Tibial nerve (tissue), 4 donors: Measurements from ENCODE around the gene OR6C4. TPM values are rescaled to one million over a fixed set of nuclear protein-coding genes. Genes with fewer than 3 reads are reported as not detected.
"Not testable (repeated sequence)": the region's sequence is repeated elsewhere in the genome, so short reads cannot be mapped to it uniquely, and the experiment has no call there.

Source experiments
- DNase-seq, 2 donors: peaks; one replicate each; pipeline ENCODE4 v3.0.0-alpha.2; 2019; ENCODE audit warnings: low spot score in 2 of 2
- H3K27ac ChIP-seq, 4 donors: fragments of 200-600 bp; sonication (generic) in 3 of 4; one replicate each; pipeline ENCODE4 v1.5.1; 2017 to 2019; ENCODE audit warnings: mild to moderate bottlenecking in 1 of 4
- H3K27me3 ChIP-seq, 2 donors: fragments of 200-600 bp; sonication (generic) in 1 of 2; one replicate each; pipeline versions ENCODE4 v1.5.1 to v1.6.0; 2017 to 2019
- H3K36me3 ChIP-seq, 3 donors: fragments of 200-600 bp; sonication (generic); one replicate each; pipeline ENCODE4 v1.5.1; 2018 to 2019
- H3K4me1 ChIP-seq, 4 donors: fragments of 200-600 bp; sonication (generic) in 3 of 4; one replicate each; pipeline ENCODE4 v1.5.1; 2017 to 2019
- H3K4me3 ChIP-seq, 4 donors: fragments of 200-600 bp; sonication (generic) in 3 of 4; one replicate each; pipeline ENCODE4 v1.5.1; 2017 to 2019; ENCODE audit warnings: mild to moderate bottlenecking in 1 of 4, moderate library complexity in 1 of 4
- H3K9me3 ChIP-seq, 4 donors: fragments of 200-600 bp; sonication (generic) in 3 of 4; one replicate each; pipeline ENCODE4 v1.5.1; 2017 to 2019
- EP300 ChIP-seq, 2 donors: sonication (generic); formaldehyde crosslinking; IDR thresholded peaks; one replicate each; pipeline ENCODE4 v1.6.1; 2017; ENCODE audit warnings: antibody characterized with exemption in 2 of 2, mild to moderate bottlenecking in 1 of 2
- POLR2A ChIP-seq, 2 donors: fragments of 450-650 bp; IDR thresholded peaks; one replicate each; pipeline ENCODE4 v1.6.1; 2017; ENCODE audit warnings: antibody characterized with exemption in 2 of 2, mild to moderate bottlenecking in 2 of 2, moderate library complexity in 2 of 2
- WGBS, 2 donors: methylation state at CpG; one replicate each; pipeline ENCODE4 v1.1.5; 2018; 5-methylcytosine and 5-hydroxymethylcytosine counted together
- total RNA-seq, 4 donors: library from RNA; depleted of rRNA; stranded (reverse); fragments of >200 nt; gene quantifications; one replicate each; pipeline ENCODE4 v1.1.0, GENCODE V29; 2016
- TF ChIP-seq, protein P1 (sequence below), 5 experiments: fragments of 200-600 bp in 3 of 5; fragments of 450-650 bp in 2 of 5; sonication (generic) in 3 of 5; IDR thresholded peaks; one replicate each; pipeline ENCODE4 v1.5.1; 2016 to 2019; ENCODE audit warnings: antibody characterized with exemption in 5 of 5, mild to moderate bottlenecking in 3 of 5, moderate library complexity in 2 of 5

OR6C4 gene
- total RNA-seq, 4 donors from 2014 or later = not detected

DNA sequence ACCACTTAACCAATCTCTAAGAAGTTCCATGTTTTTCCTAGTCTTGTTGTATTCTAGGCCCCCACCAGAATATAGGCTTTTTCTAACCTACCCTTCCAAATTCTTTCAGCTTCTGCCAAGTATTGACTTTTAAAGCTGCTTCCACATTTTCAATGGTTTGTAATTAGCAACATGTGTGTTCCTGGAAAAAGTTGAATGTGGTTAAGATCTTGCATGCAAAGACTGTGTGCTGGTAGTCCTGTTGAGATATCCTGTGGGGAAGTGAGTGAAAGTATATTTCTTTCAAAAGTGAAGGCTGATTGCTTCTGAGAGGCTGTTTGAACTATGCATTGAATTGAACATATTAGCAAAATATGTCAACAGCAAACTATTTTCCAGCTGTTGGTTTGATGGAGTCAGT is 646 bp upstream of the OR6C4 start:
- TF ChIP-seq, protein P1, sequence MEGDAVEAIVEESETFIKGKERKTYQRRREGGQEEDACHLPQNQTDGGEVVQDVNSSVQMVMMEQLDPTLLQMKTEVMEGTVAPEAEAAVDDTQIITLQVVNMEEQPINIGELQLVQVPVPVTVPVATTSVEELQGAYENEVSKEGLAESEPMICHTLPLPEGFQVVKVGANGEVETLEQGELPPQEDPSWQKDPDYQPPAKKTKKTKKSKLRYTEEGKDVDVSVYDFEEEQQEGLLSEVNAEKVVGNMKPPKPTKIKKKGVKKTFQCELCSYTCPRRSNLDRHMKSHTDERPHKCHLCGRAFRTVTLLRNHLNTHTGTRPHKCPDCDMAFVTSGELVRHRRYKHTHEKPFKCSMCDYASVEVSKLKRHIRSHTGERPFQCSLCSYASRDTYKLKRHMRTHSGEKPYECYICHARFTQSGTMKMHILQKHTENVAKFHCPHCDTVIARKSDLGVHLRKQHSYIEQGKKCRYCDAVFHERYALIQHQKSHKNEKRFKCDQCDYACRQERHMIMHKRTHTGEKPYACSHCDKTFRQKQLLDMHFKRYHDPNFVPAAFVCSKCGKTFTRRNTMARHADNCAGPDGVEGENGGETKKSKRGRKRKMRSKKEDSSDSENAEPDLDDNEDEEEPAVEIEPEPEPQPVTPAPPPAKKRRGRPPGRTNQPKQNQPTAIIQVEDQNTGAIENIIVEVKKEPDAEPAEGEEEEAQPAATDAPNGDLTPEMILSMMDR (IDR thresholded peaks at IDR 0.05) = no peak
- peaks cover 0 to 15% (median 0%) of the 10 kb centered on the region in 4 donors for H3K9me3 ChIP-seq
- no peak overlapping the region for H3K4me3 ChIP-seq
- H3K36me3 ChIP-seq = no peaks in the 10 kb centered on the region
- H3K27ac ChIP-seq = no peak overlapping the region
- H3K4me1 ChIP-seq = no peaks in the 10 kb centered on the region
- no peaks in the 10 kb centered on the region for H3K27me3 ChIP-seq
- no peak for DNase-seq

DNA sequence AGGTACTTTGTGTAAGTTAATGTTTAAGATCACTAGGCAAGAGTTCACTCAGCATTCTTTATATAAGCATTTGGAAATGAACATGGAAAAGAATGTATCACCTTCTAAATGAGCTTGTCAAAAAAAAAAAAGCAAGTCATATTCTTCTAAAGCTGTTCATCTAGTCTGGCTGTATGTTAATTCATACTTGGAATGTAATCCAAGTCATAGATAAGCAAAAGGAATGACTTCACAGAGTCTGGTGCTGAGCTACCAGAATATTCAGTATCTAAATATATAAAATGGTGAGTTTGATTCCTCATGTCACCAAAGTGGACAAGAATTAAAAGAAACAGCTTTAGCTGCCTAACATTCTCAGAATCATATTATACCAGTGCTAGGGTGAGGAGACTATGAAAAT is 4.9 kb downstream of the OR6C4 start:
- no peak for DNase-seq
- Histone ChIP-seq H3K27ac (no peak overlapping the region), H3K4me3 (no peak overlapping the region), H3K27me3 (no peaks in the 10 kb centered on the region), H3K9me3 (peaks cover 0 to 26% (median 5%) of the 10 kb centered on the region in 4 donors), H3K36me3 (no peaks in the 10 kb centered on the region), H3K4me1 (no peaks in the 10 kb centered on the region)
- TF ChIP-seq EP300 (IDR thresholded peaks at IDR 0.05) (no peak), POLR2A (IDR thresholded peaks at IDR 0.05) (no peak)
- TF ChIP-seq, protein P1 (IDR thresholded peaks at IDR 0.05) = no peak

DNA sequence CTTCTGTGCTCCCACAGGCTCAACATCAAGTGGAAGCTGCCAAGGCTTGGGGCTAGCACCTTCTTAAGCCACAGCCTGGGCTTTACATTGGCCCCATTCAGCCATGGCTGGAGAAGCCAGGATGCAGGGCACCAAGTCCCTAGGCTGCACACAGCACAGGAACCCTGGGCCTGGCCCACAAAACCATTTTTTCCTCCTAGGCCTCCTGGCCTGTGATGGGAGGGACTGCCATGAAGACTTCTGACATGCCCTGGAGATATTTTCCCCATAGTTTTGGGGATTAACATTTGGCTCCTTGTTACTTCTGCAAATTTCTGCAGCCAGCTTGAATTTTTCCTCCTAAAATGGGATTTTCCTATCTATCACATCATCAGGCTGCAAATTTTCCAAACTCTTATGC is 20.7 kb downstream of the OR6C4 start:
- not testable (repeated sequence) for H3K4me1 ChIP-seq, DNase-seq, H3K36me3 ChIP-seq, H3K27me3 ChIP-seq, H3K4me3 ChIP-seq, H3K27ac ChIP-seq
- H3K9me3 ChIP-seq = peaks cover 0 to 54% (median 4%) of the 10 kb centered on the region in 4 donors

DNA sequence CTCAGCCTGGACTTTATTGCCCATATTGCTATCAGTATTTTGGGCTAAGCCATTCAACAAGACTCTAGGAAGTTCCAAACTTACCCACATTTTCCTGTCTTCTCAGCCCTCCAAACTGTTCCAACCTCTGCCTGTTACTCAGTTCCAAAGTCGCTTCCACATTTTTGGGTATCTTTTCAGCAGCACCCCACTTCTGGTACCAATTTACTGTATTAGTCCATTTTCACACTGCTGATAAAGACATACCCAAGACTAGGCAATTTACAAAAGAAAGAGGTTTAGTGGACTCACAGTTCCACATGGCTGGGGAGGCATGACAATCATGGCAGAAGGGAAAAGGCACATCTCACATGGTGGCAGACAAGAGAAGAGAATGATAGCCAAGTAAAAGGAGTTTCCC is 21.3 kb downstream of the OR6C4 start:
- WGBS, 2 donors = 93 to 97% methylated on average over 1 of the region's 1 CpG

GRCh38 chr12:55572168-55572567 is 22.8 kb downstream of the OR6C4 start, which contains the start of gene OR2AP1:
Gene OR2AP1, plus strand, starts transcription at chr12:55572468. Its CDS starts 1,947 bp downstream, at chr12:55574415.
- TF ChIP-seq EP300 (IDR thresholded peaks at IDR 0.05) = no peak
- no peak for TF ChIP-seq POLR2A (IDR thresholded peaks at IDR 0.05)
- TF ChIP-seq, protein P1 (IDR thresholded peaks at IDR 0.05) = no peak
- H3K4me1 ChIP-seq = no peaks in the 10 kb centered on the region
- H3K9me3 ChIP-seq = peaks cover 0 to 47% (median 4%) of the 10 kb centered on the region in 4 donors
- 84 to 91% methylated on average over 1 of the region's 1 CpG for WGBS, 2 donors
- DNase-seq = no peak
- no peak within 1 kb of the TSS for H3K4me3 ChIP-seq
- no peak within 1 kb of the TSS for H3K27ac ChIP-seq
- H3K27me3 ChIP-seq = no peaks in the 10 kb centered on the region
- no peaks in the 10 kb centered on the region for H3K36me3 ChIP-seq

More for the DNA sequence above, 21.3 kb downstream of the OR6C4 start:
- not testable (repeated sequence) for H3K36me3 ChIP-seq, H3K27ac ChIP-seq, H3K4me3 ChIP-seq, H3K4me1 ChIP-seq, H3K27me3 ChIP-seq, DNase-seq
- H3K9me3 ChIP-seq = peaks cover 0 to 56% (median 4%) of the 10 kb centered on the region in 4 donors

DNA sequence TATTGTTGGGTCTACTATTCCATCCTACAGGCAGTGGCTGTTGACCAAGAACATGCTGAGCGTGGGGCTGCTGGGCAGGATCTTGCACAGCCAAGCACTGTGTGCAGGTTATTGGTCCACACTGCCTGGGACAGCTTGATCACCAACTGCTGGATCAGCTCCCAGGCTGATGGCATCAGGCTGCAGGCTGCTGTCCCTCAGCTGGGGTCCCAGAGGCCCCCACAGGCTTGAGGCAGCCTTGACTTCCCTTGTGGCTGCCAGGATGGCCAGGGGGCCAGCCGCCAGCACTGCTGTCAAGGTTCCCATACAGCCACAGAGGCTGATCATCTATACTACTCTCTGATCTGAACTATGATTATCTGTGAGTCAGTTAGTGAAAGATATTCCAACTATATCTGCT is 32.7 kb downstream of the OR6C4 start:
- Histone ChIP-seq H3K4me1 (no peaks in the 10 kb centered on the region), H3K27me3 (no peaks in the 10 kb centered on the region), H3K36me3 (no peaks in the 10 kb centered on the region), H3K27ac (no peak overlapping the region), H3K4me3 (no peak overlapping the region), H3K9me3 (peaks cover 0 to 24% (median 0%) of the 10 kb centered on the region in 4 donors)
- 95 to 100% methylated on average over 2 of the region's 2 CpGs for WGBS, 2 donors
- DNase-seq = no peak
- TF ChIP-seq, protein P1 (IDR thresholded peaks at IDR 0.05) = no peak
- no peak for TF ChIP-seq EP300 (IDR thresholded peaks at IDR 0.05)
- no peak for TF ChIP-seq POLR2A (IDR thresholded peaks at IDR 0.05)
